Measurements from ENCODE around the gene GTF3C4.

GTF3C4 gene, protein sequence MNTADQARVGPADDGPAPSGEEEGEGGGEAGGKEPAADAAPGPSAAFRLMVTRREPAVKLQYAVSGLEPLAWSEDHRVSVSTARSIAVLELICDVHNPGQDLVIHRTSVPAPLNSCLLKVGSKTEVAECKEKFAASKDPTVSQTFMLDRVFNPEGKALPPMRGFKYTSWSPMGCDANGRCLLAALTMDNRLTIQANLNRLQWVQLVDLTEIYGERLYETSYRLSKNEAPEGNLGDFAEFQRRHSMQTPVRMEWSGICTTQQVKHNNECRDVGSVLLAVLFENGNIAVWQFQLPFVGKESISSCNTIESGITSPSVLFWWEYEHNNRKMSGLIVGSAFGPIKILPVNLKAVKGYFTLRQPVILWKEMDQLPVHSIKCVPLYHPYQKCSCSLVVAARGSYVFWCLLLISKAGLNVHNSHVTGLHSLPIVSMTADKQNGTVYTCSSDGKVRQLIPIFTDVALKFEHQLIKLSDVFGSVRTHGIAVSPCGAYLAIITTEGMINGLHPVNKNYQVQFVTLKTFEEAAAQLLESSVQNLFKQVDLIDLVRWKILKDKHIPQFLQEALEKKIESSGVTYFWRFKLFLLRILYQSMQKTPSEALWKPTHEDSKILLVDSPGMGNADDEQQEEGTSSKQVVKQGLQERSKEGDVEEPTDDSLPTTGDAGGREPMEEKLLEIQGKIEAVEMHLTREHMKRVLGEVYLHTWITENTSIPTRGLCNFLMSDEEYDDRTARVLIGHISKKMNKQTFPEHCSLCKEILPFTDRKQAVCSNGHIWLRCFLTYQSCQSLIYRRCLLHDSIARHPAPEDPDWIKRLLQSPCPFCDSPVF

DNA sequence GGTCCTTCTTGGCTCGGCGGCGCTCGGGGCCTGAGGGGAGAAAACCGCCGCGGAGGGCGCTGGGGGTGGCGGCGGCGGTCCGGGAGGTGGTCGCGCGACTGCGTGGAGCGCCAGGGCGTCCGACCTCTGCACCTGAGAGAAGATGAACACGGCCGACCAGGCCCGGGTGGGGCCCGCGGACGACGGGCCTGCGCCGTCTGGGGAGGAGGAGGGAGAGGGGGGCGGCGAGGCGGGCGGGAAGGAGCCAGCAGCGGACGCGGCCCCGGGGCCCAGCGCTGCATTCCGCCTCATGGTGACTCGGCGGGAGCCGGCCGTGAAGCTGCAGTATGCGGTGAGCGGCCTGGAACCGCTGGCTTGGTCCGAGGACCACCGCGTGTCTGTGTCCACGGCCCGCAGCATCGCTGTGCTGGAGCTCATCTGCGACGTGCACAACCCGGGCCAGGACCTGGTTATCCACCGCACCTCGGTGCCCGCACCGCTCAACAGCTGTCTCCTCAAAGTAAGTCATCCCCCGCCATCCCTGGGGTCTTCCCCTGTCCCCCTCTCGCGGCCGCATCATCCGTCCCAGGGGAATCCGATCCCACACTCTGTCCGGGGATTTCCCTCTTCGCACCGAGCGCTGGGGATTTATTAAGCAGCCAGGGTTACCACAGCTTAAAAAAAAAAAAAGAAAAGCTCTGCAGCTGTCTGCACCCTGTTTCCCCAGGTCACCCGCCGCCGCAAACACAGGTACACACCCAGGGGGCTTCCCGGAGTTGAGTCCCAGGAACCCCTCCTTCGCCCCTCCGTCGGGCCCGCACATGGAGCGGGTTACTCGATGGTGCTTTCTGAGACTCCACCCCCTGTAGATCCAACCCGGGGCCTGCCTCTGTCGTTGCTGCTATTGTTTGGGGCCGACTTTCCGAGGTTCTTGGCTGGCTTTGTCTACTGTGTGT lies at the start of gene GTF3C4:
Gene GTF3C4 (plus strand): TSS at position 8 of the 935 bp plus-strand sequence. CDS start 135 bp downstream, at position 143.
- Histone ChIP-seq H3K4me1 (ENCODE audit: control insufficient read depth, insufficient read depth, low read length) (peaks cover 22% of the 10 kb centered on the region), H3K9ac (ENCODE audit: low read depth, low read length) (peak within 1 kb of the TSS; percentile 94), H3K27me3 (ENCODE audit: control insufficient read depth, insufficient read depth, low read length) (no peaks in the 10 kb centered on the region), H3K36me3 (ENCODE audit: control insufficient read depth, insufficient read depth, low read length) (no peaks in the 10 kb centered on the region), H3K4me3 (ENCODE audit: low read depth, low read length) (peak within 1 kb of the TSS; percentile 96), H3K9me3 (ENCODE audit: control insufficient read depth, insufficient read depth, low read length) (no peaks in the 10 kb centered on the region)

DNA sequence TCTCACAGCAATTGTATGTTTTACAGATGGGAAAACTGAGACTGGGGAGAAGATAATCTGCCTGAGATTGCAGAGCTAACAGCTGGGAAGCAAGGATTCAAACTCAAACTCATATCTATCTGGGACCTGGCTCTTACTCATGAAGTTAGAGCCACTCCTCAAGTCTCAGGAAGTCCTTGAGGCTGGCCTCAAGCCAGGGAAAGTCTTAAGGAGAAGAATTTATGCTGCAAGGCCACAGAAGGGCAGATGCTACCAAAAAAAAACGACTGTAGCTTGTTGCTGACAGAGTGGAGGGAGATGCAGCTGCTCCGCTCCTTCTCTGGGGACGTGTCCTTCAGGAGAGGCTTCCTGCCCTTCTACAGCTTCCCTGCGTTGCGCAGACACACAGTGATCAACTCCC lies 48.1 kb upstream of the GTF3C4 start:
- Histone ChIP-seq H3K9ac (ENCODE audit: low read depth, low read length) (no peak overlapping the region), H3K4me3 (ENCODE audit: low read depth, low read length) (no peak overlapping the region), H3K27me3 (ENCODE audit: control insufficient read depth, insufficient read depth, low read length) (no peaks in the 10 kb centered on the region), H3K9me3 (ENCODE audit: control insufficient read depth, insufficient read depth, low read length) (no peaks in the 10 kb centered on the region), H3K4me1 (ENCODE audit: control insufficient read depth, insufficient read depth, low read length) (no peaks in the 10 kb centered on the region), H3K36me3 (ENCODE audit: control insufficient read depth, insufficient read depth, low read length) (peaks cover 4% of the 10 kb centered on the region)

DNA sequence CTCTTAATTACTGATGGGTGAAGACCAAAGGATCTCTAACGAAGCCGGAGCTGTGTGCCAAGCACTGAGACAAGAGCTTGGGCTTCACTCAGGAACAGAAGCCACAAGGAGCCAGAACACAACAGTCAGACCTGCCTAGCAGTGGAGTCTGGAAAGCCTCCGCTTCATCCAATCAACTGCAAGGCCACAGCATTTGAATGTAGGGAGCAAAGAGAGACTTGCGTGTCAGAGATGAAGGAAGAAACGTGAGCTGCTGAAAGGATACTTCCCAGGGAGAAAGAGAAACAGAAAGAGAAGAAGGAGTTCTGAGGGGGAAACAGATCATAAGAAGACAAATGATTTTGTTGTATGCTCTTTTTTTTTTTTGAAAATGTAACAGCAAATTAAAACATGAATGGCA lies 44.0 kb upstream of the GTF3C4 start:
- Histone ChIP-seq H3K27me3 (ENCODE audit: control insufficient read depth, insufficient read depth, low read length) (no peaks in the 10 kb centered on the region), H3K9ac (ENCODE audit: low read depth, low read length) (no peak overlapping the region), H3K36me3 (ENCODE audit: control insufficient read depth, insufficient read depth, low read length) (peaks cover 23% of the 10 kb centered on the region), H3K4me1 (ENCODE audit: control insufficient read depth, insufficient read depth, low read length) (peaks cover 7% of the 10 kb centered on the region), H3K4me3 (ENCODE audit: low read depth, low read length) (no peak overlapping the region), H3K9me3 (ENCODE audit: control insufficient read depth, insufficient read depth, low read length) (no peaks in the 10 kb centered on the region)

GRCh38 chr9:132627106-132627505 lies 43.2 kb upstream of the GTF3C4 start:
- Histone ChIP-seq H3K36me3 (ENCODE audit: control insufficient read depth, insufficient read depth, low read length) (peaks cover 23% of the 10 kb centered on the region), H3K9me3 (ENCODE audit: control insufficient read depth, insufficient read depth, low read length) (no peaks in the 10 kb centered on the region), H3K27me3 (ENCODE audit: control insufficient read depth, insufficient read depth, low read length) (no peaks in the 10 kb centered on the region), H3K4me1 (ENCODE audit: control insufficient read depth, insufficient read depth, low read length) (peaks cover 7% of the 10 kb centered on the region), H3K4me3 (ENCODE audit: low read depth, low read length) (no peak overlapping the region), H3K9ac (ENCODE audit: low read depth, low read length) (no peak overlapping the region)

DNA sequence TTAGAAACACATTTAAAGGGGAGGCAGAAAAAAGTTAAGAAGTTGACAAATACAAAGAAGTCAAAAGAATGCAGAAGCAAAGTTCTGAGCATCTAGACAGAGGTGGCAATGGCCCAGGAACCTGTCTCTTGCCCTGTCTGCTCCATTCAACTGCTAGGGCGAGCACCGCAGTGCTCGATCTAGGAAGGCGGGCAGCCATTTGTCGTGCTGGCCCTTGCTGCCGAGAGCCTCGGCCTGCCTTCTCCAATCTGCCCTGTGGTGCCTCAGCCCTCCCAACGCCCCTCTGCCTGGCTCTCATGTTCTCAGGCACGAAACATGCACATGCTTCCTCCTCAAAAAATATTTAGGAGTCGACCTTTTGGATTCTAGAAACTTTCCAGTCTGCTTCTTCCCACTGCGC lies 42.7 kb upstream of the GTF3C4 start:
- H3K27me3 ChIP-seq (ENCODE audit: control insufficient read depth, insufficient read depth, low read length), result no peaks in the 10 kb centered on the region
- H3K9ac ChIP-seq (ENCODE audit: low read depth, low read length), result no peak overlapping the region
- H3K36me3 ChIP-seq (ENCODE audit: control insufficient read depth, insufficient read depth, low read length), result peaks cover 23% of the 10 kb centered on the region
- H3K9me3 ChIP-seq (ENCODE audit: control insufficient read depth, insufficient read depth, low read length), result no peaks in the 10 kb centered on the region
- peaks cover 7% of the 10 kb centered on the region for H3K4me1 ChIP-seq (ENCODE audit: control insufficient read depth, insufficient read depth, low read length)
- no peak overlapping the region for H3K4me3 ChIP-seq (ENCODE audit: low read depth, low read length)

DNA sequence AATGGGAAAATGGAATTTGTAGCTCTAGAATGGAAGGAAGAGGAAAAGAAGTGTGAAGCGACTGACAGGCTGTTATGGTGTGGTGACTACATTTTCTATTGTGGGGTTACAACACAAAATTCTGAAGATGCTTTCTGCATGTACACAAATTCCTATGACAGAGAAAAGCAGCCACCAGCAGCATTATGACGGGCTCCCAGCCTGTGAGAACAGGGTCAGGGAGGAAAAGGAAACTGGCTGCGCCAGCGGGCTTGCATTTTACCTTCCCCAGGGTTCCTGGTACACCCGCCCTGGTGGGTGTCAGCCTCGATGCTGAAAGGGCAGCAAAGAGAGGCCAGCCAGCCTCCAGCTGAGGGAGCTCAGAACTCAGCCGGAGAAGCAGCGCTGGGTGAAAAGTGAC lies 41.5 kb upstream of the GTF3C4 start:
- peaks cover 23% of the 10 kb centered on the region for H3K36me3 ChIP-seq (ENCODE audit: control insufficient read depth, insufficient read depth, low read length)
- no peak overlapping the region for H3K9ac ChIP-seq (ENCODE audit: low read depth, low read length)
- no peak overlapping the region for H3K4me3 ChIP-seq (ENCODE audit: low read depth, low read length)
- H3K27me3 ChIP-seq (ENCODE audit: control insufficient read depth, insufficient read depth, low read length), result no peaks in the 10 kb centered on the region
- peaks cover 7% of the 10 kb centered on the region for H3K4me1 ChIP-seq (ENCODE audit: control insufficient read depth, insufficient read depth, low read length)
- no peaks in the 10 kb centered on the region for H3K9me3 ChIP-seq (ENCODE audit: control insufficient read depth, insufficient read depth, low read length)

GRCh38 chr9:132630116-132630515 lies 40.1 kb upstream of the GTF3C4 start:
- peaks cover 7% of the 10 kb centered on the region for H3K4me1 ChIP-seq (ENCODE audit: control insufficient read depth, insufficient read depth, low read length)
- no peaks in the 10 kb centered on the region for H3K27me3 ChIP-seq (ENCODE audit: control insufficient read depth, insufficient read depth, low read length)
- H3K36me3 ChIP-seq (ENCODE audit: control insufficient read depth, insufficient read depth, low read length), result peaks cover 22% of the 10 kb centered on the region
- no peaks in the 10 kb centered on the region for H3K9me3 ChIP-seq (ENCODE audit: control insufficient read depth, insufficient read depth, low read length)
- H3K9ac ChIP-seq (ENCODE audit: low read depth, low read length), result no peak overlapping the region
- H3K4me3 ChIP-seq (ENCODE audit: low read depth, low read length), result no peak overlapping the region

DNA sequence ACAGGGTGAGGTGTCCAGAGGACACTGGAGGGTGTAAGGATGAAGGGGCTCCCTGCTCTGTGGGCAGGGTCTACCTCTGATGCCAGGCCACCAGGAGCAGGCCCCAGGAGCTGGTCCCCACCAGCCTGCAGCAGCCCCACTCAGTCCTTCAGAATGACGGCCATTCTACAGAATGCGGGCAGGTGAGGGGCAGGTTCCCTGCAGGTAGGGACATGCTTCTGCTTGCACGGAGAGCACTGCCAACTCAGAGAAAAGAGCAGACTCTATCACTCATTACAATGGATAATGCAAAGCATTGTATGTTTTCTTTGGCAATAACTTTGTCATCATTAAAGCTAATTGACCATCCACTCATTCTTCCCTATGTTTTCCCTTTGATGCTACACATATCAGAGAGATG lies 39.5 kb upstream of the GTF3C4 start:
- no peak overlapping the region for H3K4me3 ChIP-seq (ENCODE audit: low read depth, low read length)
- H3K27me3 ChIP-seq (ENCODE audit: control insufficient read depth, insufficient read depth, low read length), result no peaks in the 10 kb centered on the region
- no peaks in the 10 kb centered on the region for H3K9me3 ChIP-seq (ENCODE audit: control insufficient read depth, insufficient read depth, low read length)
- peaks cover 7% of the 10 kb centered on the region for H3K4me1 ChIP-seq (ENCODE audit: control insufficient read depth, insufficient read depth, low read length)
- H3K36me3 ChIP-seq (ENCODE audit: control insufficient read depth, insufficient read depth, low read length), result peaks cover 20% of the 10 kb centered on the region
- H3K9ac ChIP-seq (ENCODE audit: low read depth, low read length), result no peak overlapping the region

DNA sequence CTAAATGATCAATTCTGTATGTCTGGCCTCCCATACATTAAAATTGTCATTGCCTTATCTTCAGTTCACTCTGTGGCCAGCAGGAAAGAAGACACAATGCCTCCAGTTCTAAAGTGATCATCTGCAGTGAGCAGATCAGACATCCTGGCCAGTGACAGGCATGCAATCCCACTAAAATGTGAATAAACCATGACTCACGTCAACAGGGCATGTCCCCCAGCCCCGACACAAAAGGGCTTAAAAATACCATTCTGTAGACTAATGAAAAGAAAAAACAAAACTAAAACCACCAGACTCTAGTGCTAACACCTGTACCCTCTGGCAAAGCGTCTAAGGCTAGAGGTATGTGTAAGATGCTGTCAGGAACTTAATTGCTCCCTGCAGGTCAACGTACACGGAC lies 39.0 kb upstream of the GTF3C4 start:
- H3K4me1 ChIP-seq (ENCODE audit: control insufficient read depth, insufficient read depth, low read length), result peaks cover 7% of the 10 kb centered on the region
- no peaks in the 10 kb centered on the region for H3K27me3 ChIP-seq (ENCODE audit: control insufficient read depth, insufficient read depth, low read length)
- H3K9me3 ChIP-seq (ENCODE audit: control insufficient read depth, insufficient read depth, low read length), result no peaks in the 10 kb centered on the region
- peaks cover 21% of the 10 kb centered on the region for H3K36me3 ChIP-seq (ENCODE audit: control insufficient read depth, insufficient read depth, low read length)
- H3K4me3 ChIP-seq (ENCODE audit: low read depth, low read length), result no peak overlapping the region
- no peak overlapping the region for H3K9ac ChIP-seq (ENCODE audit: low read depth, low read length)

GRCh38 chr9:132631685-132632084 lies 38.6 kb upstream of the GTF3C4 start:
- Histone ChIP-seq H3K9ac (ENCODE audit: low read depth, low read length) (no peak overlapping the region), H3K4me1 (ENCODE audit: control insufficient read depth, insufficient read depth, low read length) (peaks cover 7% of the 10 kb centered on the region), H3K9me3 (ENCODE audit: control insufficient read depth, insufficient read depth, low read length) (no peaks in the 10 kb centered on the region), H3K4me3 (ENCODE audit: low read depth, low read length) (no peak overlapping the region), H3K27me3 (ENCODE audit: control insufficient read depth, insufficient read depth, low read length) (no peaks in the 10 kb centered on the region), H3K36me3 (ENCODE audit: control insufficient read depth, insufficient read depth, low read length) (peaks cover 21% of the 10 kb centered on the region)

- H3K9me3 ChIP-seq (ENCODE audit: control insufficient read depth, insufficient read depth, low read length), result no peaks in the 10 kb centered on the region
- H3K27me3 ChIP-seq (ENCODE audit: control insufficient read depth, insufficient read depth, low read length), result no peaks in the 10 kb centered on the region
- no peak overlapping the region for H3K9ac ChIP-seq (ENCODE audit: low read depth, low read length)
- no peak overlapping the region for H3K4me3 ChIP-seq (ENCODE audit: low read depth, low read length)
- H3K4me1 ChIP-seq (ENCODE audit: control insufficient read depth, insufficient read depth, low read length), result peaks cover 7% of the 10 kb centered on the region
- peaks cover 21% of the 10 kb centered on the region for H3K36me3 ChIP-seq (ENCODE audit: control insufficient read depth, insufficient read depth, low read length)
These were observed 37.7 kb upstream of the GTF3C4 start for GRCh38 chr9:132632413-132633129.
